Left lung (tissue), 10 donors: ENCODE data around the gene C14orf93. TPM values are rescaled to one million over a fixed set of nuclear protein-coding genes. Genes with fewer than 3 reads are reported as not detected.
A peak's percentile ranks its signal among the peaks of the same experiment; 100 is the strongest.

Experiments used
- ATAC-seq: fragments of 200-7000 bp; cut with Tn5 transposase; one replicate; pipeline ENCODE4 v1.9.1; 2020; ENCODE audit warnings: moderate library complexity
- DNase-seq, 4 donors: peaks; one replicate each; pipeline ENCODE4 v3.0.0-alpha.2; 2013 to 2020
- H3K27ac ChIP-seq, 2 donors: fragments of 200-600 bp; sonication (generic) in 1 of 2; one replicate each; pipeline versions ENCODE4 v1.5.0 to v1.8.0; 2020 to 2021
- H3K27me3 ChIP-seq, 2 donors: fragments of 200-600 bp; sonication (generic) in 1 of 2; one replicate each; pipeline versions ENCODE4 v1.5.0 to v1.8.0; 2020 to 2021
- H3K36me3 ChIP-seq, 2 donors: fragments of 200-600 bp; sonication (generic) in 1 of 2; one replicate each; pipeline versions ENCODE4 v1.5.0 to v1.8.0; 2020 to 2021
- H3K4me1 ChIP-seq, 2 donors: fragments of 200-600 bp; one replicate each; pipeline ENCODE4 v1.8.0; 2021
- H3K4me3 ChIP-seq, 2 donors: fragments of 200-600 bp; sonication (generic) in 1 of 2; one replicate each; pipeline versions ENCODE4 v1.5.0 to v1.8.0; 2020 to 2021; ENCODE audit warnings: mild to moderate bottlenecking in 1 of 2
- H3K9me3 ChIP-seq, 2 donors: fragments of 200-600 bp; sonication (generic) in 1 of 2; one replicate each; pipeline versions ENCODE4 v1.5.0 to v1.8.0; 2020 to 2021
- intact Hi-C, 2 donors: fragments of 100-400 bp; cut with DNase I; formaldehyde crosslinking; loops; one replicate each; pipeline versions ENCODE4 v1.11.2 to v1.14.2; 2022
- polyA plus RNA-seq, 6 donors: library from polyadenylated mRNA; unstranded; fragments of 120-200 nt; gene quantifications; one replicate each; pipeline ENCODE4 v1.2.1, GENCODE V29; 2013; ENCODE audit not compliant: insufficient read length in 6 of 6
- total RNA-seq, 2 donors: library from RNA; stranded (reverse); fragmentation: NEBNext Ultra II Directional; extraction: Animal tissue kit (Norgen Biotek cat#: 25700); gene quantifications; one replicate each; pipeline ENCODE4 v1.2.1, GENCODE V29; 2021
- TF ChIP-seq, protein P1 (sequence below), 2 donors: fragments of 200-600 bp; sonication (generic) in 1 of 2; IDR thresholded peaks; one replicate each; pipeline versions ENCODE4 v1.5.0 to v1.8.0; 2021; ENCODE audit warnings: antibody characterized with exemption in 2 of 2
- donor health status: DM: no; HTN: yes; CAD: no.
- donor health status: DM: no; HTN: no; CAD: no.

Gene C14orf93
- total and polyA plus RNA-seq, 8 donors, result 8.3 to 24.0 (median 21.3) TPM

DNA sequence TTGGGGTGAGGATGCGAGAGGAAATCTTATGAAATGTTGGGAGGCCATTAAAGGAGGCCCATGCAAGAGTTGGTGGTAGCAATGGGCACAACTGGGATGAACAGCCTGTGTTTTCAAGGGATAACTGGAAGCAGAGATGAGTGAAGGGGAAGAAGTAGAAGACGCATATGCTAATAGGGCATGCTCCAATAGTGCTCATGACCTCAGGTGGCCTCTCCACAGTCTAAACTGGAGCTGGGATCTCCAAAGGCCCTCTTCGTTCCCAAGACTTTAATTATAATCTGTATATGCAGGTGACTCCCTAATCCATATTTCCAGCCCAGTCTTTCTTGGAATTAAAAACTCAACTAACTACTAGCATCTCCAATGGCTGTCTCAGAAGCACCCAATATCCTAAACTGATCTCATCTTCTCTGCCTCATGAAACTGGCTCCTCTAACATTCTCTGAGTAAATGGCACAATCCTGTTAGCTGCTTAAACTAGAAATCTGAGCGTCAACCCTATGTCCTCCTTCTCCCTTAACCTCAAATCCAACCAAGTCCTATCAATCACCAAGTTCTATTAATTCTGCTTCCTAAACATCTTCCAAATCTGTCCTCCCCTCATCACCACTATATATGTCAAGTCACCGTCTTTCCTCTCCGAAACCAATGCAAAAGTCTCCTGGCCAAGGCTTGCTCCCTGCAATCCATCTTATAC is 24.8 kb downstream of the C14orf93 start:
- H3K4me3 ChIP-seq, result no peak overlapping the region
- H3K9me3 ChIP-seq, result no peaks in the 10 kb centered on the region
- ATAC-seq (no peak), DNase-seq (no peak)
- H3K36me3 ChIP-seq, result peaks cover 0 to 17% of the 10 kb centered on the region in 2 donors
- peaks cover 7 to 30% of the 10 kb centered on the region in 2 donors for H3K27me3 ChIP-seq
- H3K4me1 ChIP-seq, result peaks cover 5 to 35% of the 10 kb centered on the region in 2 donors
- TF ChIP-seq, protein P1, sequence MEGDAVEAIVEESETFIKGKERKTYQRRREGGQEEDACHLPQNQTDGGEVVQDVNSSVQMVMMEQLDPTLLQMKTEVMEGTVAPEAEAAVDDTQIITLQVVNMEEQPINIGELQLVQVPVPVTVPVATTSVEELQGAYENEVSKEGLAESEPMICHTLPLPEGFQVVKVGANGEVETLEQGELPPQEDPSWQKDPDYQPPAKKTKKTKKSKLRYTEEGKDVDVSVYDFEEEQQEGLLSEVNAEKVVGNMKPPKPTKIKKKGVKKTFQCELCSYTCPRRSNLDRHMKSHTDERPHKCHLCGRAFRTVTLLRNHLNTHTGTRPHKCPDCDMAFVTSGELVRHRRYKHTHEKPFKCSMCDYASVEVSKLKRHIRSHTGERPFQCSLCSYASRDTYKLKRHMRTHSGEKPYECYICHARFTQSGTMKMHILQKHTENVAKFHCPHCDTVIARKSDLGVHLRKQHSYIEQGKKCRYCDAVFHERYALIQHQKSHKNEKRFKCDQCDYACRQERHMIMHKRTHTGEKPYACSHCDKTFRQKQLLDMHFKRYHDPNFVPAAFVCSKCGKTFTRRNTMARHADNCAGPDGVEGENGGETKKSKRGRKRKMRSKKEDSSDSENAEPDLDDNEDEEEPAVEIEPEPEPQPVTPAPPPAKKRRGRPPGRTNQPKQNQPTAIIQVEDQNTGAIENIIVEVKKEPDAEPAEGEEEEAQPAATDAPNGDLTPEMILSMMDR (IDR thresholded peaks at IDR 0.05), result no peak
- intact Hi-C loops, result loop anchor here (5.0 to 10.0 kb wide), 2 partner anchors 70 to 72 kb away; partner anchors contain the start of gene CDH24 (in 2 of the 2)
- no peak overlapping the region for H3K27ac ChIP-seq

DNA sequence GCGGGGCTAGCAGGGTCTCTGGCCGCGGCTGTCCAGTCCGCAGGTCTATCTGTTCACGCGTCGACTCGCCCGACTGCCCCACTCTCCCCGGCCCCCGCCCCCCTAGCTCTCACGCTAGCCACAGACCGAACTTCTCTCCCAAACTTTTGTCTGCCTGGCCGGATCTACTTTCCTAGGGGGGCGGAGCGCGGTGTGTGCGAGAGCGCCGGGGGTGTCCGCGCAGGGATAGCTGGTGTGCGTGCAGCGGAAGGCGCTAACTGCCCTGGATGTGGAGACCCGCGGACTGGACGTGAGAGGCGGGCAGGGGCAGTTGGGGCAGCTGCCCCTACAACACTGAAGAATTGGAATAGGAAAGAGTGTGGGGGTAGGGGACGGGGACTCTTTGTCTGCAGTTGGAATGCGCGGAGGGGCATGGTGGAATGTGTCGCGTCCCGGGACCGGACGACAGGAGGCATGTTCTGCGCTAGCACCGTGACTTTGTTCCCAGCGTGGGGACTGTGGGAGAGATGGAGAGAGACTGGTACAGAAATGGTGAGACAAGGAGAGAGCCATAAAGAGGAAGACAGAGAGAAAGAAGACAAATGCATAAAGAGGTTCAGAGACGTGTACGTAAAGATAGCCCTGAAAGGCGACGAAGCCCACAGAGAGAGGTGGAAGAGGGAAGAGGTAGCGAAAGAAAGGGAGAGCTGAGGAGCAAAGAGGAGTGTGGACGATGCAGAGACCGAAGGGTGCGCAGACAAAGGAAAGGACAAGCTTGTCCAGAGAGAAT is 27.3 kb downstream of the C14orf93 start, which contains the start of gene AJUBA:
Gene AJUBA (minus strand): TSS at position 75 of the 769 bp plus-strand sequence. CDS start 285 bp downstream, outside the sequence.
- Histone ChIP-seq H3K27me3 (peaks cover 7 to 43% of the 10 kb centered on the region in 2 donors), H3K27ac (peak within 1 kb of the TSS; percentile 71 to 72), H3K4me1 (peaks cover 20 to 51% of the 10 kb centered on the region in 2 donors), H3K4me3 (peak within 1 kb of the TSS; percentile 69 to 82), H3K36me3 (peaks cover 0 to 8% of the 10 kb centered on the region in 2 donors), H3K9me3 (no peaks in the 10 kb centered on the region)
- TF ChIP-seq, protein P1 (IDR thresholded peaks at IDR 0.05), result no peak
- peak; percentile 74 for ATAC-seq
- intact Hi-C loops, result loop anchor here in 1 of 2 donors (10.0 kb wide), 1 partner anchor 72 kb away; the partner anchor contains the start of gene CDH24
- DNase-seq, result peak; percentile 90 to 94 (median 93)

GRCh38 chr14:22981876-22982476 is 28.0 kb downstream of the C14orf93 start:
- H3K27ac ChIP-seq, result peak overlapping the region; percentile 71 to 72
- no peak for ATAC-seq
- intact Hi-C loops, result loop anchor here in 1 of 2 donors (10.0 kb wide), 1 partner anchor 73 kb away; the partner anchor contains the start of gene CDH24
- DNase-seq, result peak in 2 of 4 donors; percentile 19 to 82
- peaks cover 7 to 43% of the 10 kb centered on the region in 2 donors for H3K27me3 ChIP-seq
- peak overlapping the region; percentile 69 to 82 for H3K4me3 ChIP-seq
- peaks cover 26 to 51% of the 10 kb centered on the region in 2 donors for H3K4me1 ChIP-seq
- H3K36me3 ChIP-seq, result peaks cover 0 to 2% of the 10 kb centered on the region in 2 donors
- H3K9me3 ChIP-seq, result no peaks in the 10 kb centered on the region
- TF ChIP-seq, protein P1 (IDR thresholded peaks at IDR 0.05), result no peak

DNA sequence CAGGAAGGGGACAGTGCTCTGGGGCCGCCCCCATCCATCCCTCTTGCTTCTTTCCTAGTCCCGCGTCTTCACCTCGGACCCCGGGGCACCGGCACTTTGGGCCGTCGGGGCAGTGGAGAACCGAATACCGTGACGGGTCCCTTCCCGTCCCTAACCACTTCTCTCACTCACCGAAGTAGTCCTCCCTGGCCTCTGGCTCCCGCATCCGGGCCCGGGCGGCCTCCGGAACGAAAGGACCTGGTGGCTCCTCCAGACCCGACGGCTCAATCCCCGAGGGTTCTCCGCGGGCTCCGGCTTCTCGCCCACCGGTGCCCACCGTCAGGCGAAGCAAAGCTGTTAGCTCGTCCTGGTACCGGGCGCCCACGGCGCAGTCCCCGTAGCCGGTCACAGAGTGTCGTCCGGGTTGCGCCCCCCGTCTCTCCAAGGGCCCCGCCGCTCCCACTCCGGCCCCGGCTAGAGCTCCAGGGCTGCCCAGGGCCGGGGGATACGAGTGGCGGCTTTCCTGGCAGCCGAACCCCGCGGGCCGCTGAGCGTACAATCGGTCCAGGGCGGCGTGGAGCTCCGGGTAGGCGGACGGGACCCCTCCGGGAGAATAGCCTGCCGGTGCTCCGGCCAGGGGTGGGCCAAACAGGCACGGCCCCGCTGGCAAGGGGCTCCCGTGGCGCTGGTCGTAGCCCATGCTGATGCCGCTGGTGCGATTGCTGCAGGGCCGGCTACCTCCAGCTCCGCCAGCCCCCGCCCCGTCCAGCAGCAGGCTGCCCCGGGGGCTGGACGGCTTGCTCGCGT is 28.7 kb downstream of the C14orf93 start:
- ATAC-seq (peak; percentile 13), DNase-seq (peak in 1 of 4 donors; percentile 85)
- intact Hi-C loops, result loop anchor here in 1 of 2 donors (10.0 kb wide), 1 partner anchor 74 kb away; the partner anchor contains the start of gene CDH24

More for the DNA sequence above, 28.7 kb downstream of the C14orf93 start:
- peak overlapping the region; percentile 69 to 82 for H3K4me3 ChIP-seq
- H3K4me1 ChIP-seq, result peaks cover 32 to 56% of the 10 kb centered on the region in 2 donors
- H3K9me3 ChIP-seq, result no peaks in the 10 kb centered on the region
- H3K27me3 ChIP-seq, result peaks cover 7 to 43% of the 10 kb centered on the region in 2 donors
- H3K36me3 ChIP-seq, result no peaks in the 10 kb centered on the region
- peak overlapping the region; percentile 71 to 72 for H3K27ac ChIP-seq
- TF ChIP-seq, protein P1 (IDR thresholded peaks at IDR 0.05), result no peak
